GM21717 (cell line): ENCODE measurements around the gene CACNA1D.

Experiments used
- ATAC-seq: cut with Tn5 transposase; IDR thresholded peaks from one replicate; pipeline ENCODE4 v1.9.1; 2021; ENCODE audit warnings: mild to moderate bottlenecking, moderate library complexity; ENCODE audit not compliant: unreplicated experiment

CACNA1D gene

DNA sequence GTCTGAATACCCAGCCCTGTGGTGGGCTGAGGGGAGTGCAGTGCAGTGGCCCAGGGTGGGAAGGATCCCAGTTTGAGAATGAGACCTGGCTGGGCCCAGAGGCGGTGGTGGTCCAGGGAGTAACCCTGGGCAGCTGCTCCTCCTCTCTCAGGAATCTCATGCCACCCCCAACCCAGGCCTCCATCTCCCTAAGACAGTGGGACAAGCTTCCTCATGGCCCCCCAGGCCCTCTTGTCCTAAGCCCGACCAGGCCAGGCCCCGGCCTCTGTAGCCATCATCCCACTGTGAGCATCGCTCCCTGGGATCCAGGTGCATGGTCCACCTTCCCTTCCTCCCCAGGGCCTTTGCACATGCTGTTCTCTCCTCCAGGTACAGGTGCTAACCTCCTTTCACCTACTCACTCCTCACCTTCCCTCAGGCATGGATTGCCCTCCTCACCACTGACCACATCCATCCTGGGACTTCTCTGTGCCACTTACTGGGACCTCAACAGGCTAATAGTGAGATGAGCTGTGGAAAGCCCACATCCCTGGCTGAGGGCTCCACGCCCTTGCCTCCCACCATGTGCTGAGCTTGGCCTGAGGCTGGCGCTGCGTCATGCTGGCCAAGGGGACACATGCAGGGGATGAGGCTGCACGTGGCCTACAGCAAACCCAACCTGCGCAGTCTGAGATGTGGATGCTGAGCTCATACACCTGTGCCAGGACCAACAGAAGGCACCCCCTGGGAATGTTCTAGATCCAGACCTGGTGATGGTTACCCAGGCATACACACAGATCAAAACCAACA, 341.9 kb downstream of the CACNA1D start:
- ATAC-seq = no peak

DNA sequence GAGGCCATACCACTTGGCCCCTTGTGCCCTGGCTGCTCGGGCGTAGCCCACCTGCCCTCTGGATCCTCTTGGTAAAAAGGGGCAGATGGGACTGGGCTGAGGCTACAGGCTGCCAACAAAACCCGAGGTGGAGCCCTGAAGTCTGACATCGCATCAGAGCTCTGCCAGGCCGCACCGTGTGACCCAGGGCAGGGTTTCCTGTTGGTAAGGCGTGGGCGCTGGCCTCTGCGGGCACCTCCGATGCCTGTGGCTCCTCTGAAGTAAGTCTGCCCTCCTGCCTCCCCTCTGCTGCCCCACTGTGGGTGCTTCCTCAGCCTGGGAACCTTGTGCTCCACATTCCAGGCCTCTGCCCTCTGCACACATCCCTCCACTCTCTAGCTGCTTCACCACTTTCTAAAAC, 342.9 kb downstream of the CACNA1D start:
- no peak for ATAC-seq

DNA sequence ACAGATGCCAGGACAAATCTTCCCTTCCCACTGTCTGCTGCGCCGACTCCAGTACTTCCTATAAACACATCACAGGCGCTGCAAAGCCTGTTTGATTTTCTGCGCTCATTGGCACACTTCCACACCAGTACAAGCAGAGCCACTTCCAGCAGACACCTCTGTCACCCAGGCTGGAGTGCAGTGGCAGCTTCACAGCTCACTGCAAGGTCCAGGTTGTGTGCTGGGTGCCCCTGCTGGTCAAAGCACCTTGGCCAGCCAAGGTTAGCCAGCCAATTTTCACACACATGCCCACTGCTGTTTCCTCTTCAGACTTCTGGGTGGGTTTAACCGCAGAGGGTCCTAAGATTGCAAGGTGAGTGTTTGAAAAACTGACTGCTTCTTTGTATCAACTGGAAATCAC, 346.9 kb downstream of the CACNA1D start:
- ATAC-seq = no peak

DNA sequence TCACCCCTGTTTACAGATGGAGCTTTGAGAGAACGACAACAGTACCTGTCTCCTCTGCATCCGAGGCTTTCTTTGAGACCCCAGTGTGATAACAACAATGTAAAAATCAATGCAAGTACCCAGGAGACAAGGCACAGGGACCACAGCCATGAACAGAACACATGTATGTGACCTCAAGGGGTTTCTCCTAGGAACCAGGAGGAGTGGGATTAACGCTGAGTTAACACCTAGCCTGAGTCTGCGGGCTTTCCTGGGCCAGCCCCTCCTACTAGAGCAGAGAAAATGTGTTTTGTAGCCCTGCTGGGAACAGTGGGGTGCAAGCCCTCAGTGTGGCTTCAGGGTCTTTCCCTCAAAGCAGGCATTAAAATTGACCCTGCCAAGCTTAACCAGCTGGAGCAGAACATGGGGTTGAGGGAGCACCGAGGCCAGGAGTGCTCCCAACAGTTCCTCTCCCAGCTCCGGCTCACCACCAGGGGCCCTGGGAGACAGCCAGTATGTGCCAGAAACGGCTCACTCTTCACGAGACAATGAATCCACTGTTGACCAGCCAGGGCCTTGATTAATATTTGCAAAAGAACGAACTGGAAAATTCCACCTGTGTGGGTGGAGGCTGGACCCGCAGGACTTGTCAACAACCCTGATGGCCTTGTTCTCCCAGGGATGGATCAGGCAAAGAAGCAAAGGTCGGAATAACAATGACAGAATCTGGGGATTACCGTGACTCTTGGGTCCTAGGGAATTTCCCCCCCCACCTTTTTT, 348.2 kb downstream of the CACNA1D start:
- ATAC-seq = no peak

DNA sequence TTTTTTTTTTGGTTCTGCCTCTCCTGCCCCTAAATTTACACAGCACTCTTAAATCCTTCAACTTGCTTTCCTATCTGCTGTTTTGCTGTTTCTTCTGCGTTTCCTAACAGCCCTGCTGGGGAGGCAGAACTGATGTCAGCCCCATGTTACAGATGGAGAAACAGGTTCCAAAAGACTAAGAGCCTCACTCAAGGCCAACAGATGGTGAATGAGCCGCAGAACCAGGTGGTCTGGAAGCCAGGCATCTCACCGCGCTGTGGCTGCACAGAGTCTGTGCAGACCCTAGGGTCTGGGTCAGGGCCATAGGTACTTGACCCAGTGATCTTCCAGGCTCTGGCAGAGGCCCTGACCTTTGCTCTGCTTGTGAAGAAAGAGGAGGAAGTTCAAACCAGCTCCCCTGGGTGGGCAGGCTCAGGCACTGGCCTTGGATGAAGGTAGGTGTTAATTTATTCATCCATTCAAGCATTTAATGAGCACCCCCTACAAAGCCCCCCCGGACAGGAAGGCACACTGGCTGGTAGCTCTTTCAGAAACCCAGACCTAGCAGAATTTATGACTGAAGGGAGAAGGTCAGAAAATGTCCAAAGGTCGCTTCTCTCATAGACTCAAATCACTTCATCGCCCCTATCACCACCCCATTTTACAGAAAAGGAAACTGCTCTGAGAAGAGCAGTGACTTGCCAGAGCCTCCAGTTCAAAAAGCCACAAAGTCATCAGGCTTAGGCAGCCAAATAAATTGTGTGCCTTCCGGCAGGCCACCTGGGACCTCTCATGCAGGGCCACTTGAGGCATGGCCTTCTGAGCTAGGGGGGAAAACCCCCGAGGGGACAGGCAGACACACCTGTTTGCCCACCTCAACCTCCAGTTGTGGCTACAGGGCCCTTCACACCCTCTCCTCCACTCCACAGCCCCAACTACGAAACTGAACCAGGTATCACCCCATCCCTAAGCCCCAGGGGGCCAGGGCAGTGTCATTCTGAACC, 349.1 kb downstream of the CACNA1D start:
- peak; percentile 45 for ATAC-seq

DNA sequence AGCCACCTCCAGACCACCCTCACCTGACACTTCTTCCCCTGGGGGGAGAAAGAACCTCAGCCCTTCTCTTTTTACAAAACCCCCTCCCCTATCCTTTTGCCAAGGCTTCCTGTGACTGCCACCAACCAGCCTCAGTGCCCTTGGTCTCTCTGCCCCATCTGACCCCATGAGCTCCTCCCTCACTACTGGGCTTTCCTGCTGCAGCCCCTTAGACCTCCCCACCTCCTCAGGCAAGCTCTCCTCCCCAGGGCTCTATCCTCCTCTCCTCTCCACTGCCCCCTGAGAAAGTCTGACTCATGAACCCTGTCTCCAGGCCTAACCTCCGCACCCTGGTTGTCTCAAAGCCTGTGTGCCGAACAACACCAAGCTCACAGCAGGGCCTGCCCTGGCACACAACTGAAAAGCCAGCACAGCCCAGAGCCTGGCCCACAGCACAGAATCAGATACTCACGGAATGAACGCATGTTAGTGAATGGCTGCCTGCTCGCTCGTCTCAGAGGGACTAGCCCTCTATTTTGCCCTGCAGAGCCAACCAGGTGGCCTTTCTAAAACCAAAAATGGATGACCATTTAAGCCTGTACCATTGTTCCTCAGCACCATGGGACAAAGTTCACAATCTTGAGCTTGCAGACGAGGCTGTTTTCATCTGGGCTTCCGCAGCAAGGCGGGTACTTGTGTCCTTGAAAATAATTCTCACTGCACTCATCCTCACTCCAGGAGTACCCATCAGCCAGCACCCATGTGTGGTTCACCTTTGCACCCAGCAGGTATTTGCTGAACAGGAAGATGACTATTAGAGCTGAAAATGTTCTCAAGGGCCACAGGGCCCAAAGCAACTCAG, 350.1 kb downstream of the CACNA1D start:
- no peak for ATAC-seq

DNA sequence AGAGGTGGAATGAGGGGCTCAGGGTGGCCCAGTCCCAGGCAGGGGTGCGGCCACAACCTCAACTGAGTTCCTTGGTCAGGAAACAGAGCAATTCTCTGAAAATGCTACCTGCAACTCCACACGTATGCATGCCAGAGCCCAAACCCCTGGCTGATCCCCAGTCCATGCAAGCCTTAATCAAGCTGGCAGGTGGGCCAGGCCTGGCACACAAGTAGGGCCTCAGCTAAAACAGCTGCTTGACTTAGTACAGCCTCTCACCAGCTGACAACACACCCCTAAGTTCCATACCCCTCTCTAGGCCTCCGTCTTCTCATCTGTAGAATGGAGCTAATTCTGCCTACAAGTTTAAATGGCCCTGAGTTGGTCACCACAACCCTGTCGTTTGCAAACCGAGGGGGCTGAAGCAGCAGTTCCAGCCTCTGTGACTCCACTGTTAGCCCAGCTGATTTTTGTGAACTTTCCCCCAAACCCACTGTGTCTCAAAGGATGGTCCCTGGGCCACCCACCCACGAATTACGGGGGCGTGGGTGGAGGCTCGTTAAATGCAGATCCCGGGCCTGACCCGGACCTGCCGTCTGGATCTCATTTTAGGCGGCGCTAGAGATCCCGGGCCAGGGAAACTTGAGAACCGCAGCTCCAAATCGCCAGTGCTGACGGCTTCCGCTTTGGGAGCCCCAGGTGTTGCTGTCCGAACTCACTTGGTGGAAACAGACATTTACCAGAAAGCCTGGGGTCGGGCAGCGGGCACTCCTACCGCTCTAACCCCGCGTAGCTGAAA, 350.9 kb downstream of the CACNA1D start:
- no peak for ATAC-seq

DNA sequence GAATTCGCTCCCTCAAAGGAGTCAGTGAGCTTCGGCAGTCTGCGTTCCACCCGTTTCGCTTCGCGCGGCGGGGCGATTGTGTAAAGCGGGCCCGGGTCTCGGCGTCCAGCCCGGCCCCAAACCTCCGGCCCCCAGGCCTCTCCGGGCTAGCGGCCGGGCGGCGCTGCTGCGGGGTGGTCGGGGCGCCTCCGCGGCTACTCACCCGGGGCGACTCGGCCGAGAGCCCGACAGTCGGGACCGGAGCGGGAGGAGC, 351.4 kb downstream of the CACNA1D start:
- no peak for ATAC-seq

DNA sequence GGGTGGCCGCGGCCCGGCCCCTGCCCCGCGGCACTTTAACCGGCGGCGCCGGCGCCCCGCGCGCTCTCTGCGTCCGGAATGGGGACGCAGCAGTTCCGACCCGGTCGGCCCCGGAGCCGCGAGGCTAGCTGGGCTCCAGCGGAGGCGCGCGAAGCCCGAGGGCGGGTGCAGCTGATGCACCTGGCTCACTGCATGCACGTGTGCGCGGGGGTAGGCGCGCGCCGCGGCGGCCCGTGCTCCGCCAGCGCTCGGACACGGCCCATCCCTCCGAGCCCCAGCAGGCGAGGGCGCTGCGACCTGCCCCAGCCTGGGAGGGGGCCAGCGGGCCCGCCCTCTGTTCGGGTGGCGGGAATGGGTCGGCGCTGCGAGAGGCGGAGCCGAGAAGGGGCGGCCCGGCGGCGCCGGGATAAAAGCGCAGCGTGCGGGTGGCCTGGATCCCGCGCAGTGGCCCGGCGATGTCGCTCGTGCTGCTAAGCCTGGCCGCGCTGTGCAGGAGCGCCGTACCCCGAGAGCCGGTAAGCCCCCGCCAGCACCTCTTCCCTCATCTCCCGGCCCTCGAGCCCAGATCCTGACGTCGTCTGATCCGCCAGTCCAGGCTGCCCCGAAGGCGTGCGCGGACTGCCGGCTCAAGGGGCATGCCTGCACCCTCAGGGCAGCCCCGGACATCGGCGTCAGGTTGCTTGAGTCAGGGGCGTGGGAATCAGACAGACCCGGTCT, 351.9 kb downstream of the CACNA1D start, which contains the start of the genes CHDH and IL17RB:
Gene CHDH, minus strand, starts transcription at position 286 of the 717 bp plus-strand sequence. CDS start 22,411 bp downstream, outside the sequence.
Gene IL17RB, plus strand, starts transcription at position 435 of the 717 bp plus-strand sequence. Its CDS starts 21 bp downstream, at position 456.
- ATAC-seq = no peak

DNA sequence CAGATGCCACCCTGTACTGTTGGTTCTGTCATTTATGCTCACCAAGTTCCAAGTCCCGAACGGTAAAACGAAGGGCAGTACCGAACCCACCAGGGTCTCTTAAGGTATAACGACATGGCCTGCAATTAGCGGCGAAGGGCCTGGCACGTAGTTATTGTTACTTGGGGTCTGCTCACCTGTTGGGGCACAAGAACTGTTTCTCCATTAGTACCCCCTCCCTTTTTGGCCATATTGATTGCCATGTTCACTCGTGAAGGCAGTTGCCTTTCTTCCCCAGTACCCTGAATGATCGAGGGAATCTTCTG, 352.4 kb downstream of the CACNA1D start:
- ATAC-seq = no peak

DNA sequence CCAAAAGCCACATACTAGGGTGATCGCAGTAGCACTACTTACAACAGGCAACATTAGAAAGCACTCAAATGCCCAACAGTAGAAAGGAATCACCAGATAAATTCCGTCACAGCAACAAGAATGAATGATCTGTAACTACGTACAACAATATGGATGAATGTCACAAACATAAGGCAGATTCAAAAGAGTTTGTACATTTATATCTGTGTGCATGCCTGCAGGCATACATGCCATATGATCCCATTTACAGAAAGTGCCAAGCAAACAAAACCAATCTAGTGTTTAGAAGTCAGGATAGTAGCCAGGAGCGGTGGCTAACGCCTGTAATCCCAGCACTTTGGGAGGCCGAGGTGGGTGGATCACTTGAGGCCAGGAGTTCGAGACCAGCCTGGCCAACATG, 355.5 kb downstream of the CACNA1D start:
- ATAC-seq = no peak

DNA sequence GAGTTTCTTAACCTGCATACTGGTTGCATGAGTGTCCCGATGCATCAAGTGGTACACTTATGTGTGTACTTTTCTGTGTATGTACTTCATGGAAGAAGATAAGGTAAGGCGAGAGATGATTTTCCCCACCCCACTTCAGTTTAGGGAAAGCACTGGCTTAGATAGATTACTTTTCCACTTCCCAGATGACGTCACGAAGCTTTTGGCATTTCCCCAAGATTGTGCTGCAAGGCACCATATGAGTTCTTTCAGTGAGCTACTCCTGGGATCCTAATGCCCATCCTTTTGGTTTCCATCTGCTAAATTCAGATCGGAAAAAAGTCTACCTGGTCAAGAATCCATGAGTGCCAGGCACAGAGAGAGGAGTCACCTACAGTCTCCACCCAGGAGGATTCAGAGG, 356.5 kb downstream of the CACNA1D start:
- ATAC-seq = no peak

DNA sequence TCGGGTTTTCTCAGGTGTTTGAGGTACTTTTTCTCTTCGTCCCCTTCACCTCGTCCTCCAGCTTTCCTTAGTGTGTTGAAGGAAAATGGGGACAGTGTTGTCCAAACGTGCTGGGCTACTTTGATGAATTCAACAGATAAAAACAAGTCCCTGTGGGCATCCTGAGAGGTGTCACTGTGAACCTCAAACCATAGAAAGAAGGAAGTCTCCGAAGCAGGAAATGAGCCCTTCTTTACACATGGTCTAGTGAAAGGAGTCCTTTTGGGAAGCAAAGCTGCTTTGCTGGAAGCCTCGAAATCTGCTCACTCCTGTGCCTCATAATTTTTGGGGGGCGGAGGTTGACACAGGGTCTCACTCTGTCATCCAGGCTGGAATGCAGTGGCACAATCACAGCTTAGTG, 362.6 kb downstream of the CACNA1D start:
- ATAC-seq = no peak

DNA sequence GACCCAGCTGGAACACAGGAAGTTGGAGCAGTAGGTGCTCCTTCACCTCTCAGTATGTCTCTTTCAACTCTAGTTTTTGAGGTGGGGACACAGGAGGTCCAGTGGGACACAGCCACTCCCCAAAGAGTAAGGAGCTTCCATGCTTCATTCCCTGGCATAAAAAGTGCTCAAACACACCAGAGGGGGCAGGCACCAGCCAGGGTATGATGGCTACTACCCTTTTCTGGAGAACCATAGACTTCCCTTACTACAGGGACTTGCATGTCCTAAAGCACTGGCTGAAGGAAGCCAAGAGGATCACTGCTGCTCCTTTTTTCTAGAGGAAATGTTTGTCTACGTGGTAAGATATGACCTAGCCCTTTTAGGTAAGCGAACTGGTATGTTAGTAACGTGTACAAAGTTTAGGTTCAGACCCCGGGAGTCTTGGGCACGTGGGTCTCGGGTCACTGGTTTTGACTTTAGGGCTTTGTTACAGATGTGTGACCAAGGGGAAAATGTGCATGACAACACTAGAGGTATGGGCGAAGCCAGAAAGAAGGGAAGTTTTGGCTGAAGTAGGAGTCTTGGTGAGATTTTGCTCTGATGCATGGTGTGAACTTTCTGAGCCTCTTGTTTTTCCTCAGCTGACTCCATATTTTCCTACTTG, 363.8 kb downstream of the CACNA1D start:
- no peak for ATAC-seq

DNA sequence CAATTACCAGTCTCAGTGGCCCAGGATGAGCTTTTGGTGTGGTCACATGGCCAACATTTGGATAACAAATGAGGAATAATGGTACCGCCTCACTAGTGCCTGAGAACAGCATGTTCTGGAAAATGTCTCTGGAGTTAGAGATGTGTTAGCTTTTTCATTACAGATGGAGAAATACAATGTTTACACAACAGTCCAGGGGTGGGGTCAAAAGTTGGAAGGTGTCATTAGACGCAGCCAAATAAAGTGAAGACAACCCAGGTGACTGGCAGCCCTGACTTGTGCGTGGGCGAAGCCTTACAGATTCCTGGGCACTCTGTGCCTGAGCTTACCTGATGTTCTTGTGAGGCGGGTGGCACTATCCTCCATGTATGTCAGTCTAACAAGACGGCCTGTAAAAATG, 364.8 kb downstream of the CACNA1D start:
- ATAC-seq = no peak

DNA sequence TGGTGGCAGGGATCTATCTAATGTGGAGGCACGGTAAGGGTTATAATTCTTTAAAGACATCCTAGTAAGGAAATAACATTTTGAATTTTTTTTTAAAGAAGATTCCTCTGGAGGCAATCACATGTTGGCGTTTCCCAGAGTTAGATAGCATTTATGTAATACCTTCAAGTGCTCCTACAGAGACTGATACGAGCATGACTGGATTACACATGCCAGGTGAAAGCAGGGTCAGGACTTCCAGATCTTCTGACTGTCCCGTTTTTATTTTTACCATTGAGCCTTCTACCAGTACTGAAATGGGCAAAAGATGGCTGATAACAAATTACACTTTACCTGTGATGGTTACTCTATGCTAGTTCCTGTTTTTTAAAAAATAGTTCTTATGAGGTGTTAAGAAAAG, 365.8 kb downstream of the CACNA1D start:
- ATAC-seq = no peak

DNA sequence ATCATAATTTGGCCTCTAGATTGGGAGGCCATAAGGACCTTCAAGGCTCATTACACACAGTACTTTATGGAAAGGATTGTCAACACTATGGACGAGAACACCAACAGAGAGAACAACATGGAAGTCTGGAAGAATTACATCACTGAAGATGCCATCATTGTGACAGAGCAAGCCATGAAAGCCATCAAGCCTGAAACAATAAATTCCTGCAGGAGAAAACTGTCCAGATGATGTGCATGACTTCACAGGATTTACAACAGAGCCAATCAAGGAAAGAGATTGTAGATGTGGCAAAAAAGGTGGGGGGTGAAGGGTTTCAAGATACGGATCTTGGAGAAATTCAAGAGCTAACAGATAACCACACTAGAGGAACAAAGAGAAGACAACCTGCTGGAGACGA, 367.8 kb downstream of the CACNA1D start:
- ATAC-seq = no peak

DNA sequence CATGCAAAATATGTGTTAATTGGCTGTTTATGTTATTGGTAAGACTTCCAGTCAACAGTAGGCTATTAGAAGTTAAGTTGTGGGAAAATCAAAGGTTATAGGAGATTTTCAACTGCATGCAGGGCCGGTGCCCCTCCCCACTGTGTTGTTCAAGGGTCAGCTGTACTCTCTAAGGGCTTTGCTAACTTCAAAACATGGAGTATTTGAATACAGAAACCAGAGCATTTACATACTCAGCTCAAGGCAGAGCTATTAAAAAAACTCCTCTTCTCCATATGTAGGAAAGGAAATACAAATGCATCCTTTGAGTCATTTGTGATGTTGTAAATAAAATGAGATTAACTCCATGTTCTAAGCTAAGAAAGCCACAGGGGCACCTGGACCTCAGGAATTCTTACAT, 368.7 kb downstream of the CACNA1D start:
- no peak for ATAC-seq
